ENCODE results near the gene NRXN2. TPM values are rescaled to one million over a fixed set of nuclear protein-coding genes. Genes with fewer than 3 reads are reported as not detected.

NRXN2 gene
- total and polyA plus RNA-seq, 3 donors from 2014 or later = 32.6 to 46.8 (median 40.1) TPM

DNA sequence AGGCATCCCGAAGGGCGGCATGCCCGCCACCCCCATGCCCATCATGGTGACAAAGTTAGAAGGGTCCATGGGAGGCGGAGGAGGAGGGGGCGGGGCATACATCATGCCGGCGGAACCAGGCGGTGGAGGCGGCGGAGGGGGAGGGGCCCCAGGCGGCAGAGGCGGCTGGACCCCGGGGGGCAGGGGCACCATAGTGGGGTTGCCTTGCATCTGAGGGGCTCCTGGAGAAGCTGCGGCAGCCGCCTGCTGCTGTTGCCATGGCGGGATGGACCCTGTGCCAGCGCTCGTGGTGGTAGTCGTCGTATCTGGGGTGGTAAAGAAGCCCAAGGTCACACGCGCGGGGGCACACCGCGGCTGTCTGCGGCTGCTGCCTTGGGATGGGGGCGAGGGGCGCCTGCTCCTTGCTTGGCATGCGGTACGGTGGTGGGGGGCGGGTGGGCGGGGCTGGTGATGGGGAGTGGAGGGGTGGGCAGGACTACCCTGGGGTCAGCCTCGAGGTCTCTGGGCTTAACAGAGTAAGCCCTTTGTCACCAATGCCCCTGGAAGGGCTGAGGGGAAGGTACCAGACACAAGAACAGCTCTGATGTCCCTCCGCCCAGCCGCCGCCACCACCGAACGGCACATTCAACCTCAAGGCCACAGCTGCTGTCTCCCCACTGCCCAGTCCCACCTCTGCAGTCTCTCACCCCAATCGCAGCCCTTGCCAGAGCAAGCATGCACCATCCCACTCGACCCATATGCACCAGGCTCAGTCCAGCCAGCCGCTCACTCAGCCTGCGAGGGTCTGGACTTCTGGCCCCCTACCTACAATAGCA lies 43.1 kb upstream of the NRXN2 start:
- no peaks in the 10 kb centered on the region for H3K9me3 ChIP-seq
- no peaks in the 10 kb centered on the region for H3K36me3 ChIP-seq (ENCODE audit: low read depth, missing control alignments)
- no peak for TF ChIP-seq POLR2A (IDR thresholded peaks at IDR 0.05)
- TF ChIP-seq, protein P1, sequence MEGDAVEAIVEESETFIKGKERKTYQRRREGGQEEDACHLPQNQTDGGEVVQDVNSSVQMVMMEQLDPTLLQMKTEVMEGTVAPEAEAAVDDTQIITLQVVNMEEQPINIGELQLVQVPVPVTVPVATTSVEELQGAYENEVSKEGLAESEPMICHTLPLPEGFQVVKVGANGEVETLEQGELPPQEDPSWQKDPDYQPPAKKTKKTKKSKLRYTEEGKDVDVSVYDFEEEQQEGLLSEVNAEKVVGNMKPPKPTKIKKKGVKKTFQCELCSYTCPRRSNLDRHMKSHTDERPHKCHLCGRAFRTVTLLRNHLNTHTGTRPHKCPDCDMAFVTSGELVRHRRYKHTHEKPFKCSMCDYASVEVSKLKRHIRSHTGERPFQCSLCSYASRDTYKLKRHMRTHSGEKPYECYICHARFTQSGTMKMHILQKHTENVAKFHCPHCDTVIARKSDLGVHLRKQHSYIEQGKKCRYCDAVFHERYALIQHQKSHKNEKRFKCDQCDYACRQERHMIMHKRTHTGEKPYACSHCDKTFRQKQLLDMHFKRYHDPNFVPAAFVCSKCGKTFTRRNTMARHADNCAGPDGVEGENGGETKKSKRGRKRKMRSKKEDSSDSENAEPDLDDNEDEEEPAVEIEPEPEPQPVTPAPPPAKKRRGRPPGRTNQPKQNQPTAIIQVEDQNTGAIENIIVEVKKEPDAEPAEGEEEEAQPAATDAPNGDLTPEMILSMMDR (IDR thresholded peaks at IDR 0.05) = no peak
- 65 to 67% methylated on average over 25 to 42 of the region's 42 CpGs for WGBS, 2 donors
- H3K4me3 ChIP-seq = no peak overlapping the region
- no peaks in the 10 kb centered on the region for H3K27me3 ChIP-seq
- DNase-seq = no peak
- intact Hi-C loops (cut with DNase I; ENCODE audit: low total_unique reads) = no loop called here
- H3K27ac ChIP-seq = peak overlapping the region; percentile 12 to 50
- peaks cover 48% of the 10 kb centered on the region for H3K4me1 ChIP-seq

DNA sequence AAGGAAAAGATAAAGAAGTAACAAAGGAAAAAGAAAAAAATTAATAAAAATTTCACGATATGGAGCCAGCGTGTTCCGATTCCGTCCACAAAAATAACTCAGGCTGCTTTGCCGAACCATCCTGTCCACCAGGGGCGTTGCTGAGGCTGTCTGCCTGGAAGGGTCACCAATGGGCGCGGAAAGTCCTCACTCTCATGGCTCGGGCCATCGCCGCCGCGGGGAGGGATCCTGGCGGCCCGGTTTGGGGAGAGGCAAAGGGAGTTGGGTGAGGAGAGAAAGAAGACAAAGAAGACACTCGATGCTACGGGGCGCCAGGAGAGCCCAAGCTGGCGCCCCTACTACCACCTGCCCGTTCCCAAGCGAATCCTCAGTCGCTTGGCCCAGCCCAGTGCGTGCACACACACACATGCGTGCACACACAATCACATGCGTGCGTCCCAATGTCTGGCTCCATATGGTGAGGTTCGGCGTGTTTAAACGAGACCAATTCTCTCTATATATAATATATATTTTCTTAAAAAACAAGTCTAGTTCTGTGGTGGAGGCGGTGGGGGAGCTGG lies 42.4 kb upstream of the NRXN2 start:
- Histone ChIP-seq H3K27me3 (no peaks in the 10 kb centered on the region), H3K9me3 (no peaks in the 10 kb centered on the region), H3K4me1 (peaks cover 55% of the 10 kb centered on the region), H3K4me3 (no peak overlapping the region), H3K27ac (no peak overlapping the region), H3K36me3 (ENCODE audit: low read depth, missing control alignments) (no peaks in the 10 kb centered on the region)
- TF ChIP-seq POLR2A (IDR thresholded peaks at IDR 0.05) = no peak
- TF ChIP-seq, protein P1 (IDR thresholded peaks at IDR 0.05) = peak; percentile 55 to 63 (median 59)
- DNase-seq = peak; percentile 66
- intact Hi-C loops (cut with DNase I; ENCODE audit: low total_unique reads) = no loop called here
- 67 to 76% methylated on average over 30 of the region's 30 CpGs for WGBS, 2 donors

DNA sequence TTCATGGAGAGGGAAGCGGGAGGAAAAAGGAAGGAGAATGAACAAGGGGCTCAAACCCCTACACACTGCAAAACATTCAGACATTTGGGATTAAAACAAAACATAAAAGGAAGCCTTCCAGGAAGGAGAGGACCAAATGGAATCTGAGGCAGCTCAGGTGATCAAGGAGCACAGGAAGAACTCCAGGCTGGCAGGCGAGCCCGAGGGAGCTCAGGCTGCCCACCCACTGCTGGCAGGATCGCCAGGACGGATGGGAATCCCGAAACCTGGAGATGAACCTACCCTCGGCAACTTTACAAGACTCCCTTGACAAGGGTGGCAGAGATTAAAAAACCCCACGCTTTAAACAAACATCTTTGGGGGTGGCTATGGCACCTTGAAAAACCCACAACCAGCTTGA lies 41.8 kb upstream of the NRXN2 start:
- intact Hi-C loops (cut with DNase I; ENCODE audit: low total_unique reads) = no loop called here
- Histone ChIP-seq H3K4me1 (peaks cover 61% of the 10 kb centered on the region), H3K4me3 (no peak overlapping the region), H3K27me3 (no peaks in the 10 kb centered on the region), H3K27ac (peak overlapping the region in 1 of 2 donors; percentile 25), H3K9me3 (no peaks in the 10 kb centered on the region), H3K36me3 (ENCODE audit: low read depth, missing control alignments) (no peaks in the 10 kb centered on the region)
- TF ChIP-seq, protein P1 (IDR thresholded peaks at IDR 0.05) = no peak
- no peak for TF ChIP-seq POLR2A (IDR thresholded peaks at IDR 0.05)
- no peak for DNase-seq
- 68 to 88% methylated on average over 8 of the region's 8 CpGs for WGBS, 2 donors

DNA sequence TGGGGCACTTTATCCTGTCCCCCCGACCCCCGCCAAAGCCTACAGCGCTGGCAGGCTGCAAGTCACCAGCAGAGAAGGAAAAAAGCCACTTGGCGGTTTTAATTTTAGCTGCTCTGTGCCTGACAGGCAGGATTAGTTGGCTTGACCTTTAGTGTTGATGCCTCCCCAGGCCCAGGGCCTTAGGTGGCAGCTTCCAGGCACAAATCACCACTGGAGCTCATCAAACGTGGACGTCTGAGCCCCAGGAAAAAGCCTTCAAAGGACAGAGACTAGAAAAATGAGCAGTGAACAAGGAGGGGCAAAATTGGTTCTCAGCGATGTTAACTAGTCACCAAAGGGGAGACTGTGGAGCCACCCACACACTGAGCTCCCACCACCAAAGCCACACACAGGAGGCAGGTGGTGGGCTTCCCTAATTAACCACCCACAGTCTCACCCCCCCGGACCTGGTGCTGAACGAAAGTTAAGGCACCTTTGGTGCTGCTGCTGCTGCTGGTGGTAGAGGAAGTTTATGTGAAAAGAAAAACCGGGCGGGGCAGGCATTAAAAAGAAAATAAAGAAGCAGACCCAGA lies 41.1 kb upstream of the NRXN2 start:
- Histone ChIP-seq H3K4me1 (peaks cover 64% of the 10 kb centered on the region), H3K27me3 (no peaks in the 10 kb centered on the region), H3K36me3 (ENCODE audit: low read depth, missing control alignments) (no peaks in the 10 kb centered on the region), H3K27ac (peak overlapping the region; percentile 33 to 74), H3K4me3 (no peak overlapping the region), H3K9me3 (no peaks in the 10 kb centered on the region)
- DNase-seq = no peak
- intact Hi-C loops (cut with DNase I; ENCODE audit: low total_unique reads) = no loop called here
- TF ChIP-seq POLR2A (IDR thresholded peaks at IDR 0.05) = no peak
- TF ChIP-seq, protein P1 (IDR thresholded peaks at IDR 0.05) = no peak
- WGBS, 2 donors = 59 to 64% methylated on average over 11 of the region's 11 CpGs
